ENCODE results near the gene MACROD2. TPM values are rescaled to one million over a fixed set of nuclear protein-coding genes. Genes with fewer than 3 reads are reported as not detected.

Gene MACROD2
- total RNA-seq, 1 experiment from 2014 or later = 1.6 TPM

GRCh38 chr20:16100767-16101166 is 2105.5 kb downstream of the MACROD2 start:
- no peak overlapping the region for H4K5ac ChIP-seq (ENCODE audit: insufficient read length, low read depth, low read length)
- H2AFZ ChIP-seq (ENCODE audit: low read length) = no peak overlapping the region
- H3K9ac ChIP-seq (ENCODE audit: extremely low read depth, insufficient read length, low read length) = no peak overlapping the region
- H3K36me3 Mint-ChIP-seq (ENCODE audit: insufficient read depth in 1 of 3, low read depth in 3 of 3) = no peaks in the 10 kb centered on the region; a peak in 2 of 7 replicates
- no peaks in the 10 kb centered on the region for H4K20me1 ChIP-seq (ENCODE audit: control insufficient read depth, insufficient read depth, insufficient read length)
- no peaks in the 10 kb centered on the region for H3K9me3 ChIP-seq (ENCODE audit: control insufficient read depth, low read depth, low read length)
- H3T11ph ChIP-seq (ENCODE audit: low read length) = no peak overlapping the region
- H3K4me3 Mint-ChIP-seq = no peak overlapping the region
- H4K91ac ChIP-seq (ENCODE audit: insufficient read length, low read depth, low read length) = no peak overlapping the region
- H3K27ac Mint-ChIP-seq = no peak overlapping the region; a peak in 1 of 7 replicates
- H2BK120ac ChIP-seq (ENCODE audit: low read depth, low read length, poor library complexity, severe bottlenecking) = no peak overlapping the region
- no peaks in the 10 kb centered on the region for H3K4me1 ChIP-seq (ENCODE audit: insufficient read depth, low read length)
- H4K8ac ChIP-seq (replicated peaks; ENCODE audit: insufficient read length, low read depth, low read length) = no peak overlapping the region
- no peak overlapping the region for H2AK5ac ChIP-seq (ENCODE audit: insufficient read length, low read length)
- H3K23me2 ChIP-seq (ENCODE audit: insufficient read length, low read depth, low read length, poor library complexity, severe bottlenecking) = no peaks in the 10 kb centered on the region
- H3K4me2 ChIP-seq (ENCODE audit: insufficient read depth, insufficient read length, low read length) = no peak overlapping the region
- no peak overlapping the region for H3K56ac ChIP-seq (ENCODE audit: insufficient read length, low read depth, low read length)
- no peak overlapping the region for H2BK15ac ChIP-seq (ENCODE audit: low read depth, low read length)
- H3K27me3 ChIP-seq (ENCODE audit: insufficient read depth, low read length) = no peaks in the 10 kb centered on the region
- H3K79me2 ChIP-seq (ENCODE audit: insufficient read depth, low read length) = no peaks in the 10 kb centered on the region
- H3K14ac ChIP-seq (ENCODE audit: insufficient read depth, low read length) = no peak overlapping the region
- no peak overlapping the region for H2BK12ac ChIP-seq (ENCODE audit: insufficient read length, low read depth, low read length)
- no peaks in the 10 kb centered on the region for H3K79me1 ChIP-seq (ENCODE audit: insufficient read depth, low read depth, low read length, poor library complexity, severe bottlenecking)
- no peak for DNase-seq
- no peak overlapping the region for H3K4ac ChIP-seq (ENCODE audit: low read depth, low read length)
- H2BK5ac ChIP-seq (ENCODE audit: insufficient read length, low read length) = no peak overlapping the region
- H3K18ac ChIP-seq (ENCODE audit: insufficient read length, low read depth, low read length) = no peak overlapping the region
- H3K23ac ChIP-seq (ENCODE audit: insufficient read length, low read depth, low read length) = no peak overlapping the region
- TF ChIP-seq, protein P1, sequence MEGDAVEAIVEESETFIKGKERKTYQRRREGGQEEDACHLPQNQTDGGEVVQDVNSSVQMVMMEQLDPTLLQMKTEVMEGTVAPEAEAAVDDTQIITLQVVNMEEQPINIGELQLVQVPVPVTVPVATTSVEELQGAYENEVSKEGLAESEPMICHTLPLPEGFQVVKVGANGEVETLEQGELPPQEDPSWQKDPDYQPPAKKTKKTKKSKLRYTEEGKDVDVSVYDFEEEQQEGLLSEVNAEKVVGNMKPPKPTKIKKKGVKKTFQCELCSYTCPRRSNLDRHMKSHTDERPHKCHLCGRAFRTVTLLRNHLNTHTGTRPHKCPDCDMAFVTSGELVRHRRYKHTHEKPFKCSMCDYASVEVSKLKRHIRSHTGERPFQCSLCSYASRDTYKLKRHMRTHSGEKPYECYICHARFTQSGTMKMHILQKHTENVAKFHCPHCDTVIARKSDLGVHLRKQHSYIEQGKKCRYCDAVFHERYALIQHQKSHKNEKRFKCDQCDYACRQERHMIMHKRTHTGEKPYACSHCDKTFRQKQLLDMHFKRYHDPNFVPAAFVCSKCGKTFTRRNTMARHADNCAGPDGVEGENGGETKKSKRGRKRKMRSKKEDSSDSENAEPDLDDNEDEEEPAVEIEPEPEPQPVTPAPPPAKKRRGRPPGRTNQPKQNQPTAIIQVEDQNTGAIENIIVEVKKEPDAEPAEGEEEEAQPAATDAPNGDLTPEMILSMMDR (conservative IDR thresholded peaks at IDR 0.05) = no peak
- H3K4me1 Mint-ChIP-seq = no peaks in the 10 kb centered on the region; a peak in 1 of 4 replicates
- H3K27ac ChIP-seq (ENCODE audit: insufficient read length, low read depth, low read length) = no peak overlapping the region
- peaks cover 0 to 2% of the 10 kb centered on the region in 2 experiments; a peak in 1 of 5 replicates for H3K9me3 Mint-ChIP-seq
- H2BK20ac ChIP-seq (ENCODE audit: low read depth, low read length, poor library complexity, severe bottlenecking) = no peak overlapping the region
- WGBS (ENCODE audit: extremely low coverage, insufficient read length, low lambda C conversion rate) = no CpG with 5 or more reads among the region's 4 CpGs
- H3K27me3 Mint-ChIP-seq (ENCODE audit: low read depth) = no peaks in the 10 kb centered on the region

Other genes with a start within 250 kb of the MACROD2 start
- gene ESF1, start 210.6 kb upstream of the MACROD2 start, total RNA-seq (2021) = 35.4 and 36.9 TPM in 2 replicates
- gene NDUFAF5, start 210.5 kb upstream of the MACROD2 start, total RNA-seq (2021) = 35.9 and 40.2 TPM in 2 replicates
- not detected in 2 replicates for gene SEL1L2, start 4.9 kb upstream of the MACROD2 start, total RNA-seq (2021)

Data from H9 (cell line).